ENCODE data around the gene USP6. TPM values are rescaled to one million over a fixed set of nuclear protein-coding genes. Genes with fewer than 3 reads are reported as not detected.

Gene USP6
- total RNA-seq, 1 experiment from 2014 or later: 0.20 TPM

- Mint-ChIP-seq H3K27me3 (ENCODE audit: low read depth) (peaks cover 46% of the 10 kb centered on the region), H3K27ac (no peak overlapping the region), H3K4me1 (no peaks in the 10 kb centered on the region), H3K9me3 (peaks cover 90% of the 10 kb centered on the region), H3K4me3 (no peak overlapping the region), H3K36me3 (peaks cover 92% of the 10 kb centered on the region)
- POLR2A ChIA-PET: interaction anchor here (0.6 kb wide), 1 partner anchor 1193 kb away, joined by 3 read pairs; no protein-coding TSS in a partner anchor
- TF ChIP-seq PRDM15 (CRISPR knock-in tag; IDR thresholded peaks at IDR 0.05) (no peak), NFE2L1 (CRISPR knock-in tag; IDR thresholded peaks at IDR 0.05) (no peak), MLX (CRISPR knock-in tag; IDR thresholded peaks at IDR 0.05) (no peak), GRHL2 (CRISPR knock-in tag; IDR thresholded peaks at IDR 0.05; ENCODE audit: insufficient replicate concordance, severe bottlenecking) (no peak), ZSCAN18 (CRISPR knock-in tag; IDR thresholded peaks at IDR 0.05) (no peak), ZNF121 (CRISPR knock-in tag; IDR thresholded peaks at IDR 0.05) (no peak), FOXP4 (CRISPR knock-in tag; IDR thresholded peaks at IDR 0.05) (no peak), KAT7 (CRISPR knock-in tag; IDR thresholded peaks at IDR 0.05; ENCODE audit: borderline replicate concordance) (no peak), TEAD1 (CRISPR knock-in tag; IDR thresholded peaks at IDR 0.05) (no peak), EMX1 (CRISPR knock-in tag; IDR thresholded peaks at IDR 0.05) (no peak), USF2 (CRISPR knock-in tag; IDR thresholded peaks at IDR 0.05) (no peak), ATF1 (CRISPR knock-in tag; IDR thresholded peaks at IDR 0.05) (no peak), IRF2 (CRISPR knock-in tag; IDR thresholded peaks at IDR 0.05; ENCODE audit: borderline replicate concordance, low read depth) (no peak), E2F4 (CRISPR knock-in tag; IDR thresholded peaks at IDR 0.05; ENCODE audit: borderline replicate concordance, low read depth) (no peak)
- ATAC-seq: no peak
- CTCF ChIA-PET: no interaction called here
- DNase-seq (ENCODE audit: low spot score): no peak
Observed at GRCh38 chr17:5182597-5183409, 67.0 kb downstream of the USP6 start.

GRCh38 chr17:5183410-5183793 lies 67.6 kb downstream of the USP6 start:
- peaks cover 95% of the 10 kb centered on the region for H3K36me3 Mint-ChIP-seq
- H3K27ac Mint-ChIP-seq: no peak overlapping the region
- no peak for ATAC-seq
- H3K4me1 Mint-ChIP-seq: no peaks in the 10 kb centered on the region
- ChIA-PET POLR2A (no interaction called here), CTCF (no interaction called here)
- H3K9me3 Mint-ChIP-seq: peaks cover 93% of the 10 kb centered on the region
- peaks cover 46% of the 10 kb centered on the region for H3K27me3 Mint-ChIP-seq (ENCODE audit: low read depth)
- H3K4me3 Mint-ChIP-seq: no peak overlapping the region
- DNase-seq (ENCODE audit: low spot score): no peak
- TF ChIP-seq ZNF121 (CRISPR knock-in tag; IDR thresholded peaks at IDR 0.05): no peak
- no peak for TF ChIP-seq MXD4 (CRISPR knock-in tag; IDR thresholded peaks at IDR 0.05; ENCODE audit: borderline replicate concordance)
- TF ChIP-seq OVOL2 (CRISPR knock-in tag; IDR thresholded peaks at IDR 0.05; ENCODE audit: borderline replicate concordance): no peak
- no peak for TF ChIP-seq ZNF532 (CRISPR knock-in tag; IDR thresholded peaks at IDR 0.05; ENCODE audit: borderline replicate concordance)
- TF ChIP-seq ZNF317 (CRISPR knock-in tag; IDR thresholded peaks at IDR 0.05; ENCODE audit: borderline replicate concordance, low read depth): no peak
- TF ChIP-seq HMGA2 (CRISPR knock-in tag; IDR thresholded peaks at IDR 0.05): no peak
- TF ChIP-seq JAZF1 (CRISPR knock-in tag; IDR thresholded peaks at IDR 0.05): no peak

Measured in WTC11 (cell line).